Measurements from ENCODE around the gene ENPP1.

Gene ENPP1

GRCh38 chr6:131819572-131820124 lies 11.8 kb downstream of the ENPP1 start:
- DNase-seq = no peak
- no peak for TF ChIP-seq CTCF (IDR thresholded peaks at IDR 0.05; ENCODE audit: low read depth, low read length)
- no peaks in the 10 kb centered on the region for H3K36me3 ChIP-seq
- H3K9me3 ChIP-seq = no peaks in the 10 kb centered on the region
- no peaks in the 10 kb centered on the region for H3K4me1 ChIP-seq
- H3K4me3 ChIP-seq (ENCODE audit: low read depth, low read length) = no peak overlapping the region
- no peaks in the 10 kb centered on the region; the same call in 1 of the 2 replicates for H3K27me3 ChIP-seq

GRCh38 chr6:131821010-131821807 lies 13.4 kb downstream of the ENPP1 start:
- DNase-seq = no peak
- no peaks in the 10 kb centered on the region; the same call in 1 of the 2 replicates for H3K27me3 ChIP-seq
- TF ChIP-seq CTCF (IDR thresholded peaks at IDR 0.05; ENCODE audit: low read depth, low read length) = no peak
- H3K4me1 ChIP-seq = no peaks in the 10 kb centered on the region
- no peaks in the 10 kb centered on the region for H3K9me3 ChIP-seq
- H3K36me3 ChIP-seq = no peaks in the 10 kb centered on the region
- H3K4me3 ChIP-seq (ENCODE audit: low read depth, low read length) = no peak overlapping the region

GRCh38 chr6:131822119-131822518 lies 14.3 kb downstream of the ENPP1 start:
- no peaks in the 10 kb centered on the region for H3K27me3 ChIP-seq
- no peaks in the 10 kb centered on the region for H3K36me3 ChIP-seq
- no peak overlapping the region for H3K4me3 ChIP-seq (ENCODE audit: low read depth, low read length)
- H3K4me1 ChIP-seq = no peaks in the 10 kb centered on the region
- DNase-seq = no peak
- H3K9me3 ChIP-seq = no peaks in the 10 kb centered on the region
- no peak for TF ChIP-seq CTCF (IDR thresholded peaks at IDR 0.05; ENCODE audit: low read depth, low read length)

- Histone ChIP-seq H3K9me3 (no peaks in the 10 kb centered on the region), H3K27me3 (no peaks in the 10 kb centered on the region), H3K4me1 (no peaks in the 10 kb centered on the region), H3K4me3 (ENCODE audit: low read depth, low read length) (no peak overlapping the region), H3K36me3 (no peaks in the 10 kb centered on the region)
- TF ChIP-seq CTCF (IDR thresholded peaks at IDR 0.05; ENCODE audit: low read depth, low read length) = no peak
- no peak for DNase-seq
These were observed 15.6 kb downstream of the ENPP1 start for GRCh38 chr6:131823276-131823902.

GRCh38 chr6:131825946-131826345 lies 18.1 kb downstream of the ENPP1 start:
- Histone ChIP-seq H3K4me1 (no peaks in the 10 kb centered on the region), H3K36me3 (no peaks in the 10 kb centered on the region), H3K4me3 (ENCODE audit: low read depth, low read length) (no peak overlapping the region), H3K27me3 (no peaks in the 10 kb centered on the region), H3K9me3 (no peaks in the 10 kb centered on the region)
- no peak for TF ChIP-seq CTCF (IDR thresholded peaks at IDR 0.05; ENCODE audit: low read depth, low read length)
- no peak for DNase-seq

GRCh38 chr6:131828080-131828479 lies 20.3 kb downstream of the ENPP1 start:
- no peak for DNase-seq
- H3K4me3 ChIP-seq (ENCODE audit: low read depth, low read length) = no peak overlapping the region
- no peaks in the 10 kb centered on the region for H3K36me3 ChIP-seq
- TF ChIP-seq CTCF (IDR thresholded peaks at IDR 0.05; ENCODE audit: low read depth, low read length) = no peak
- no peaks in the 10 kb centered on the region for H3K27me3 ChIP-seq
- H3K9me3 ChIP-seq = no peaks in the 10 kb centered on the region
- no peaks in the 10 kb centered on the region for H3K4me1 ChIP-seq

Measured in BE2C (cell line).